GM18526 (cell line): ENCODE data around the gene SRM.

Experiments
- POLR2A ChIP-seq: IDR thresholded peaks from 3 replicates; pipeline ENCODE4 v1.6.1; 2011; ENCODE audit not compliant: insufficient read length; ENCODE audit errors: extremely low read depth

The SRM gene

DNA sequence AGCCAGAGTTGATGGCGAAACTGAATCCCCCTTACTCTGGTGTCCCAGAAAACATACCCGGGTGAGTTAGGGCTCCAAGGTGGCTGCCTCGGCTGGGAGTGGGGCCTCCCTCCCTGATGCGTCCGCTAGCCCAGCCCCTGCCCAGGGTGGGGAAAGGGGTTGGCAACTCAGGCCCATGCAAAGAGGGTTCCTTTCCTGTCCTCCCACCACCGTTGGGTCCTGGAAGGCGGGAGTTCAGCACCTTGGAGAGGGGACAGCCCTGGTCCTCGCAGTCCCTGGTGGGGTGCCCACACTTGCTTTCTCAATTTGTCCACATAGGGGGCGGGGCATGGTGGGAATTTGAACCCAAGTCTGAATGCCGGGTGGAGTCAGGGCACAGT is 6.1 kb downstream of the SRM start:
- no peak for TF ChIP-seq POLR2A

GRCh38 chr1:11052839-11053757 is 6.7 kb downstream of the SRM start:
- peak; percentile 29 for TF ChIP-seq POLR2A

GRCh38 chr1:11051781-11052511 is 7.9 kb downstream of the SRM start:
- no peak for TF ChIP-seq POLR2A

DNA sequence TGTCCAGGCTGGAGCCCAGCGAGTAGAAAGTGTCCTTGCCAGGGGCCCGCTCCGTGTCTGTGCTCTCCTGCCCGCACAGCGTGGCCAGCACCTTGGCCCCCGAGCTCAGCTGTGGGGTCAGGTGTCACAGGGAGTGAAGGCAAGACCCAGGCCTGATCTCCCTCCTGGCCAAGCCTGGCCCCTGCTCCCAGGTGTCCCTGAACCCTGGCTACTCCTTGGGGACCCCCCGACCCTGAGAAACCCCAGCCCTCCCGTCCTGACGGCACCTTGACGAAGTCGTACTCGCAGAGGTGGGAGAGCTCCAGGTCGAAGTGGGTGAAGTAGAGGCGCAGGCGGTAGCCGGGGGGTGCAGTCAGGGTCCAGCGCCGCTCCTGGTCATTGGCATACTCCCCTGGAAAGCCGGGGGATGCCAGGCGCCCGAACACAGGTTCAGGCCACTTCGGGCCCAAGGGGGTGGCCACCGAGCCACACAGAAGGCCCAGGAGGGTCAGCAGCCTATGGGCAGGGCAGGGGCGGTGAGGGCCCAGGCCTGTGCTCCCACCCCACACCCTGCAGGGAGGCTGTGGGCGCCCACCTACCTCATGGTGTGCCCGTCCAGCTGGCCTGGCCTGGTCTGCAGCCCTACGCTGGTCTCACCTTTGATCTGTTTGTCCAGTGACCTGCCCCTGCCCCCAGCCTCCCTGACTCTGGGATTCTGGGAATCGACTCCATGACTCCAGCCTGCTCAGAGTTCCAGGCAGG is 13.0 kb downstream of the SRM start, which contains the start of gene MASP2:
TSS of gene MASP2 (minus strand) at position 615 of the 741 bp plus-strand sequence. CDS start at position 583, 32 bp downstream.
- no peak for TF ChIP-seq POLR2A

- TF ChIP-seq POLR2A = no peak
Measured at GRCh38 chr1:11046270-11046566, 13.6 kb downstream of the SRM start.

DNA sequence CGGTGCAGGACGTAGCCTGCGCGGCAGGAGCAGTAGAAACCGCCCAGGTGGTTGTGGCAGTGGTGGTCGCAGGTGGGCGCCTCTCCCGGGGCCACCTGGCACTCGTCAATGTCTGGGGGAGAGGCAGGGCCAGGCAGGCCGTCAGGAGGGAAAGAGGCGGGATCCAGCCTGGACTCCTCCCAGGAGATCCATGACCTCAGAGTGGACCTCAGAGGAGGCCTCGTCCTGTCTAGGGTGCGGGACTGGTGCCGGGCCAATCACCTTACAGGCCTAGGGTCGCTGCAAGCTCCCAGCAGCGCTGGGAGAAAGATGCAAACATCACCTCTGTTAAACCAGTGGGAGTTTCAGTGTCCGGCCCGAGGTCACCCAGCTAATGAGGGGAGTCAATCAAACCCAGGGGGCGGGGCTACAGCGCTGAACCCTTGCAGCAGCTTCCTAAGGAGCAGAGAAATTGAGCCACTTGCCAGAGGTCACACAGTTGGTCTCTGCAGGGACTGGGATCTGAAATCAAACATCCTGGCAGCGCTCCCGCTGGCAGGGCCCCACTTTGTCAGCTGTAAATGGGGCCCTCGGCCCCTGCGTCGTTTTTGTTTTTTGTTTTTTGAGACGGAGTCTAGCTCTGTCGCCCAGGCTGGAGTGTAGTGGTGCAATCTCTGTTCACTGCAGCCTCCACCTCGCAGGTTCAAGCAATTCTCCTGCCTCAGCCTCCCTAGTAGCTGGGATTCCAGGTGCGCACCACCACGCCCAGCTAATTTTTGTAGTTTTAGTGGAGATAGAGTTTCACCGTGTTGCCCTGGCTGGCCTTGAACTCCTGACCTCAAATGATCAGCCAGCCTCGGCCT is 14.2 kb downstream of the SRM start:
- no peak for TF ChIP-seq POLR2A

DNA sequence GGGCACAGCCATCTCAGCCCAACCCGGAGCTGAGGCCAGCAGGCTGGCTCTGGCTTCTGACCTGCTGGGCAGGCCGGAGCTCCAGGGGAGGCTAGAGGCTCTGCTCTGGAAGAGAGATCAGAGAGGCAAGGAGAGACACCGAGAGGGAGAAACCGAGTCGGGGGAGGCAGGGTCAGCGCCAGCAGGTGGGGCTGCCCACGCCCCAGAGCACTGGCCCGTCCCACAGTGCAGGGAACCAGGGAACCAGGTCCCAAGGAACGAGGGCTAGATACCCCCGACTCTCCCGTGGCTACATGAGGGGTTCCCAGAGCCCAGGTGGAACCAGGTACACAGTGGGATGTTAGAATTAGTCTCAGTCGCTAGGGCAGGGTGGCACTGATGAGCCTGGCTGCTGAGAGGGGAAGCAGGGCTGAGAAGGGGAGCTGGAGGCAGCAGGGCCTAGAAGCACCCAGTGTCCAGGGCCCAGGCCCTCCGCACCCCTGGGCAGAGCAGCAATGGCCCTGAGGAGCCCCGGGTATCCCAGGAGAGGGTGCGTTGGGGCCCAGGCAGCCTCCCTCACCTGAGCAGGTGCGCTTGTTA is 14.9 kb downstream of the SRM start:
- TF ChIP-seq POLR2A = no peak

GRCh38 chr1:11044086-11044848 is 15.6 kb downstream of the SRM start:
- no peak for TF ChIP-seq POLR2A

GRCh38 chr1:11042995-11043874 is 16.6 kb downstream of the SRM start:
- TF ChIP-seq POLR2A = no peak

DNA sequence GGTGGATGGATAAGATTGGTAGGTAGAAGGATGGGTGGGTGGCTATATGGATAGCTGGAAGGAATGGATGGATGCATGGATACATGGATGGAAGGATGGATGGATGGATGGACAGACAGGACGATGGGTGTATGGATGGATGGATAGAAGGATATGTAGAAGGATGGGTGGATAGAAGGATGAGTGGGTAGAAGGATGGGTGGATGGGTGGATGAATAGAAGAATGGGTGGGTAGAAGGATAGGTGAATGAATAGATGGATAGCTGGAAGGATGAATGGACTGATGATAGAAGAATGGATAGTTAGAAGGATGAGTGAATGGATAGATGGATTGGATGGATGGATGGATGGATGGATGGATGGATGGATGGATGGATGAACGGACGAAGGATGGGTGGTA is 17.8 kb downstream of the SRM start:
- TF ChIP-seq POLR2A = no peak

DNA sequence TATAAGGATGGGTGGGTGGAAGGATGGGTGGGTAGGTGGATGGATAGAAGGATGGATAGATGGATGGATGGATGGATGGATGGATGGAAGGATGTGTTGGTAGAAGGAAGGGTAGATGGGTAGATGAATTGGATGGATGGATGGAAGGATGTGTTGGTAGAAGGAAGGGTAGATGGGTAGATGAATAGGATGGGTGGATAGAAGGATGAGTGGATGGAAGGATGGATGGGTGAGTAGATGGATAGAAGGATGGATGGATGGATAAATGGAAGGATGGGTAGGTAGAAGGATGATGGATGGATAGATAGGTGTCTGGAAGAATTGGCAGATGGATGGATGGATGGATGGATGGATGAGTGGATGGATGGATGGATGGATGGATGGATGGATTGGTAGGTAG is 18.8 kb downstream of the SRM start:
- no peak for TF ChIP-seq POLR2A

- no peak for TF ChIP-seq POLR2A
Measured at GRCh38 chr1:11039351-11040104, 20.3 kb downstream of the SRM start.
